Natural killer cell treated with Interleukin-12 subunit alpha and Interleukin-12 subunit beta and Interleukin-15 and Interleukin-18, amount 100 ng/mL, for 72 hours (primary cell): ENCODE results near the gene KLHL2. TPM values are rescaled to one million over a fixed set of nuclear protein-coding genes. Genes with fewer than 3 reads are reported as not detected.

Source experiments
- ATAC-seq, 2 donors: fragments of 150-1000 bp; cut with Tn5 transposase in 1 of 2; sonication (Bioruptor Pico), chemical (Tn5 transposase) in 1 of 2; 2 replicates each; pipeline ENCODE4 v1.10.0; 2021
- DNase-seq: peaks from one replicate; pipeline ENCODE4 v3.0.0; 2022; ENCODE audit warnings: low spot score
- H3K27ac Mint-ChIP-seq, 2 donors: 1 replicate in 1 of 2; 2 replicates in 1 of 2; pipeline ENCODE4 v1.8.0; 2022; ENCODE audit warnings: mixed read lengths in 2 of 2, mild to moderate bottlenecking in 1 of 2, moderate library complexity in 1 of 2
- H3K27me3 Mint-ChIP-seq, 2 donors: 1 replicate in 1 of 2; 2 replicates in 1 of 2; pipeline ENCODE4 v1.8.0; 2022; ENCODE audit warnings: mixed read lengths in 2 of 2
- H3K36me3 Mint-ChIP-seq: one replicate; pipeline ENCODE4 v1.8.0; 2022; ENCODE audit warnings: mixed read lengths
- H3K4me1 Mint-ChIP-seq, 2 donors: 1 replicate in 1 of 2; 2 replicates in 1 of 2; pipeline ENCODE4 v1.8.0; 2022; ENCODE audit warnings: low read depth in 2 of 2, mixed read lengths in 2 of 2, mild to moderate bottlenecking in 1 of 2
- H3K4me3 Mint-ChIP-seq: one replicate; pipeline ENCODE4 v1.8.0; 2022; ENCODE audit warnings: mixed read lengths
- H3K9me3 Mint-ChIP-seq: 2 replicates; pipeline ENCODE4 v1.8.0; 2022; ENCODE audit warnings: mixed read lengths
- total RNA-seq, 2 donors: library from RNA; stranded (reverse); gene quantifications; one replicate each; pipeline ENCODE4 v1.2.3, GENCODE V29; 2022

KLHL2 gene
- total RNA-seq, 2 donors from 2014 or later, result 53.7 to 80.1 TPM

DNA sequence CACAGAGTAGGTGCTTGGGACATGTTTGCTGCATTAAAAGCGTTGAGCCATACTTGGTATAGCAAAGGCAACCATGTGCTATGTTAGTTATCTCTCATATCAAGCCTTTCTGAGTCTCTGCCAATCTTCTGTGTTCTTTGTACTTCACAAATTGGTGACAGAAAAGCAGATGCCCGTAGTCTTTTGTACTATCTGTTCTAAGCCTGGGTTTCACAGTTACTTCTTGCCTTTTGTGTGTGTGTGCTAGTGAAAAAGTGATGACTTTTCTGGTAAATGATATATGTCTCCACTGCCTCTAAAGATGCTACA is 16.1 kb upstream of the KLHL2 start:
- H3K4me1 Mint-ChIP-seq, result no peaks in the 10 kb centered on the region
- H3K27ac Mint-ChIP-seq, result peak overlapping the region in 1 of 2 donors; percentile 12

DNA sequence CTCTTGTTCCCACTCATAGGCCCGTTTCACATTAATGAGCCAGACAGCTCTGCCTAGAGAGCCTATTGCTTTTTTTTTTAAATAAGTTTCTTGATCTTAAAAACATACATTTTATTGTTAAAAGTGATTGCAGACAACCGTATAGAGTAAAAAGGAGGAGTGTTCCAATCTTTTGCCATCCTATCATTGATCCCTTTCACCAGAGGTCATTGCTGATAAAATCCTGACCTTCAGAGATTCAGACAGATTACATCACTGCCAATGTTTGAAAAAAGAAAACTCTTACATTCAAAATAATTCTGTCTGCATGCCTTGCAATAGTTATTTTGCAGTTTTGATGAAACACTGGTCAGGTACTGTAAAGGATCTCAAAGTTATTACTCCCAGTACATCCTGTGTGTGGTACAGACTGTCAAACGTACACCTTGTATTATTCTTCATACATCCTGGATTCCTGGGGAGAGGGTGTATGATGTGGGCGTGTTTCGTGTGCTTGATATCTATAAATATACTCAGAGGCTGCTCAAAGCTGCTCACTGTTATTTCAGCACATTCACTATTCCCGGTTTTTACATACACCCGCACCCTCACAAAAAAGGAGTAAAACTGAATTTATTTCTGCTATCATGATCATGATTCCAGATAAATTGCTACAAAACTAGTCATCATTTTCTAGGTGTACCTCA is 15.4 kb upstream of the KLHL2 start:
- Mint-ChIP-seq H3K27ac (no peak overlapping the region), H3K27me3 (peaks cover 7 to 12% of the 10 kb centered on the region in 2 donors), H3K9me3 (peaks cover 5% of the 10 kb centered on the region), H3K36me3 (no peaks in the 10 kb centered on the region), H3K4me1 (no peaks in the 10 kb centered on the region), H3K4me3 (no peak overlapping the region)
- ATAC-seq (no peak), DNase-seq (no peak)

More for the DNA sequence above, 16.1 kb upstream of the KLHL2 start:
- Mint-ChIP-seq H3K27me3 (peaks cover 7 to 12% of the 10 kb centered on the region in 2 donors), H3K4me3 (no peak overlapping the region), H3K9me3 (peaks cover 5% of the 10 kb centered on the region), H3K36me3 (no peaks in the 10 kb centered on the region)
- no peak for DNase-seq
- ATAC-seq, result no peak

GRCh38 chr4:165192500-165192898 is 14.9 kb upstream of the KLHL2 start:
- DNase-seq, result no peak
- no peak for ATAC-seq
- Mint-ChIP-seq H3K9me3 (peaks cover 5% of the 10 kb centered on the region), H3K27me3 (peaks cover 7 to 12% of the 10 kb centered on the region in 2 donors), H3K4me1 (no peaks in the 10 kb centered on the region), H3K36me3 (no peaks in the 10 kb centered on the region), H3K4me3 (no peak overlapping the region), H3K27ac (no peak overlapping the region)

GRCh38 chr4:165192956-165193355 is 14.4 kb upstream of the KLHL2 start:
- DNase-seq, result no peak
- no peaks in the 10 kb centered on the region for H3K4me1 Mint-ChIP-seq
- H3K4me3 Mint-ChIP-seq, result no peak overlapping the region
- no peak overlapping the region for H3K27ac Mint-ChIP-seq
- H3K36me3 Mint-ChIP-seq, result no peaks in the 10 kb centered on the region
- no peak for ATAC-seq
- peaks cover 5% of the 10 kb centered on the region for H3K9me3 Mint-ChIP-seq
- peaks cover 7 to 14% of the 10 kb centered on the region in 2 donors for H3K27me3 Mint-ChIP-seq

DNA sequence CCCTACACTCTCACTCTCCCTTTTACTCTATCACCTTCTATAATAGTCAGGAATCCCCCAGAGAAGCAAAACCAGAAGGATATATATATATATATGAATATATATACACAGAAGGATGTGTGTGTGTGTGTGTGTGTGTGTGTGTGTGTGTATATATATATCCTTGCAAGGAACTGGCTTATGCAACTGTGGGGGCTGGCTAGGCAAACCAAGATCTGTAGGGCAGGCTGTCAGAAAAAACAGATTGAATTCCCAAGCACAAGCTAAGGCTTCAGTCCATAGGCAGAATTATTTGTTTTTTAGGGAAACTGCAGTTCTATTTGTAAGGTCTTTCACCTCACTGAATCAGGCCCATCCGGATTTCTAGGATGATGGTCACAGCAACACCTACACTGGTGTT is 13.0 kb upstream of the KLHL2 start:
- no peaks in the 10 kb centered on the region for H3K36me3 Mint-ChIP-seq
- no peaks in the 10 kb centered on the region for H3K9me3 Mint-ChIP-seq
- H3K4me1 Mint-ChIP-seq, result no peaks in the 10 kb centered on the region
- no peak overlapping the region for H3K27ac Mint-ChIP-seq
- DNase-seq (no peak), ATAC-seq (no peak)
- H3K27me3 Mint-ChIP-seq, result peaks cover 7 to 8% of the 10 kb centered on the region in 2 donors
- H3K4me3 Mint-ChIP-seq, result no peak overlapping the region

- H3K27me3 Mint-ChIP-seq, result peaks cover 5 to 7% of the 10 kb centered on the region in 2 donors
- DNase-seq (no peak), ATAC-seq (no peak)
- peaks cover 0 to under 1% of the 10 kb centered on the region in 2 donors for H3K4me1 Mint-ChIP-seq
- no peaks in the 10 kb centered on the region for H3K36me3 Mint-ChIP-seq
- H3K9me3 Mint-ChIP-seq, result no peaks in the 10 kb centered on the region
- H3K4me3 Mint-ChIP-seq, result no peak overlapping the region
- H3K27ac Mint-ChIP-seq, result no peak overlapping the region
These were observed 9.0 kb upstream of the KLHL2 start for GRCh38 chr4:165198329-165198728.

DNA sequence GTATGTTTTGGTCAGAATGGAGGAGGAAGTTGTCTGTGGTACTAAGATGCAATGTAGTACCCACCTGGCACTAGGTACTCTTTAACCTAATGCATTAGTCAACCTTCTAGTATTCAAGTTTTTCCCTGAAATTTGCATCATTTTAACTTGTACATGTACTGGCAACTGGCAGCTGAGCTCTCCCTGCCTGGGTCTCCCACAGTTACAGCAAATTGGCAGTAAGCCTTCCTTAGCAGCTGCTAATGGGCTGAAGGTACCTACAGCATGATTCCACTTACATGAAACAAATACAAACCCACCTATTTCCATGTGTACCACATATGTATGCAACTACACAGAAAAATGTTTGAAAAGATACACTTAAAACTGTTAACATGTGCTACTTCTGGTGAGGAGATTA is 8.1 kb upstream of the KLHL2 start:
- peaks cover 1 to 3% of the 10 kb centered on the region in 2 donors for H3K27me3 Mint-ChIP-seq
- H3K4me1 Mint-ChIP-seq, result peaks cover 9 to 10% of the 10 kb centered on the region in 2 donors
- H3K9me3 Mint-ChIP-seq, result no peaks in the 10 kb centered on the region
- ATAC-seq, result no peak
- H3K27ac Mint-ChIP-seq, result no peak overlapping the region
- DNase-seq, result no peak
- no peaks in the 10 kb centered on the region for H3K36me3 Mint-ChIP-seq
- no peak overlapping the region for H3K4me3 Mint-ChIP-seq

DNA sequence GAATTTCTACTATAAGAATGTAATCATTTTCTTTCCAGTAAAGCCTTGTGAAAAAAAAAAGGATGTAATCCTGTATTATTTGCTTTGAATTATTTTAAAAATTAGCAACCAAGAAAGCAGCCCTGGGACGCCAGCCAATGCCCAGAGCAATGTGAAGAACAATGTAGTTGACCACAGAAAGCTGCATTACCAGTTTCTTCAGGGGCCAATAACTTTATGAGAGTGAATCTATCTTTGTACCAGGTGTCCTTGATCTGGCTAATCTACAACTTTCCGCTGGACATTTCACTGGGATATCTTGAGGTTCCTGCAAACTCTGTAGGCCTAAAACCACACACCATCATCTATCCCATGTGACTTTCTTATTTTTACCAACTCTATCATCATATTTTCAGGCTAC is 7.6 kb upstream of the KLHL2 start:
- H3K36me3 Mint-ChIP-seq, result no peaks in the 10 kb centered on the region
- no peak overlapping the region for H3K27ac Mint-ChIP-seq
- DNase-seq, result no peak
- no peaks in the 10 kb centered on the region for H3K9me3 Mint-ChIP-seq
- no peak overlapping the region for H3K4me3 Mint-ChIP-seq
- ATAC-seq, result no peak
- peaks cover 0 to 3% of the 10 kb centered on the region in 2 donors for H3K27me3 Mint-ChIP-seq
- H3K4me1 Mint-ChIP-seq, result peaks cover 11 to 14% of the 10 kb centered on the region in 2 donors

DNA sequence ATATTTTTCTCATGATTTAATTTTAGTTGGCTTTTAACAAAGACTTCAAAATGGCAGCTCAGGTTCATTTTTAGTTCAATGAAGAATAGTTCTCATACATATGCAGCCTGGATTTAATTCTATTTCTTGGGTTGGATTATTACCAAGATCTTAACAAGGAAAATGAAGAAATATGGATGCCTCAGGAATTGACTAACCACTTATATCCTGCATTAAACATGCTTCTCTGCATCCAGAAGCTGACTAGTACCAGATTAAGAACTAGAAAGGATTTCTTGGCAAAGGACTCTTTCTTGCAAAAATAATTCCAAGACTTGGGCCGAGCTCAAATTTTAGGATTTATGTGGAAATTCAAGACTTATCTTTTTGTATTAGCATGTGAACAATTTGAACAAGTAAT is 5.6 kb upstream of the KLHL2 start:
- DNase-seq, result no peak

GRCh38 chr4:165203541-165204461 is 3.6 kb upstream of the KLHL2 start:
- peaks cover 30 to 35% of the 10 kb centered on the region in 2 donors for H3K4me1 Mint-ChIP-seq
- ATAC-seq (no peak), DNase-seq (no peak)
- no peaks in the 10 kb centered on the region for H3K36me3 Mint-ChIP-seq
- H3K9me3 Mint-ChIP-seq, result no peaks in the 10 kb centered on the region
- peak overlapping the region; percentile 76 for H3K4me3 Mint-ChIP-seq
- H3K27ac Mint-ChIP-seq, result peak overlapping the region; percentile 56 to 78
- H3K27me3 Mint-ChIP-seq, result no peaks in the 10 kb centered on the region

More for the DNA sequence above, 5.6 kb upstream of the KLHL2 start:
- no peak for ATAC-seq
- Mint-ChIP-seq H3K27ac (no peak overlapping the region), H3K36me3 (no peaks in the 10 kb centered on the region), H3K4me1 (peaks cover 23 to 30% of the 10 kb centered on the region in 2 donors), H3K27me3 (peaks cover 0 to 3% of the 10 kb centered on the region in 2 donors), H3K4me3 (no peak overlapping the region), H3K9me3 (no peaks in the 10 kb centered on the region)

DNA sequence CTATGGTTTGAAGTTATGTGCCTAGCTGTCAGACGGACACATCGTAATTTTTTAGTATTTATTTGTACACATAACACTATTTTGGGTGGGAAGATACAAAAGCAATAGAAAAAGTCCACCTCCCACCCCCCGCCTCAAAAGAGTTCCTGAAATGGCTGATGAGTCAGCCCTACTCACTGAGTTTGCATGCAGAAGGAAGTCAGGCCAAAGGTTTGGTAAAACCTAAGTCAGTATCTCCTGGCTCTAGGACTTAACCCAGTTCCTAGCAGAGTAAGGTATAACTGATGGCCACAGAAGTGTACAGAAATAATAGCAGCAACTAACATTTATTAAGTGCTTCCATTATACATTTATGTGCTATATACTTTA is 2.9 kb upstream of the KLHL2 start:
- no peaks in the 10 kb centered on the region for H3K9me3 Mint-ChIP-seq
- no peaks in the 10 kb centered on the region for H3K36me3 Mint-ChIP-seq
- peaks cover 35 to 42% of the 10 kb centered on the region in 2 donors for H3K4me1 Mint-ChIP-seq
- peak overlapping the region; percentile 56 to 78 for H3K27ac Mint-ChIP-seq
- DNase-seq (no peak), ATAC-seq (no peak)
- peak overlapping the region; percentile 76 for H3K4me3 Mint-ChIP-seq
- no peaks in the 10 kb centered on the region for H3K27me3 Mint-ChIP-seq

GRCh38 chr4:165207016-165207430 is 338 bp upstream of the KLHL2 start:
- Mint-ChIP-seq H3K4me1 (peaks cover 50 to 62% of the 10 kb centered on the region in 2 donors), H3K27ac (peak overlapping the region; percentile 79 to 84), H3K4me3 (peak overlapping the region; percentile 91), H3K27me3 (no peaks in the 10 kb centered on the region), H3K9me3 (no peaks in the 10 kb centered on the region), H3K36me3 (no peaks in the 10 kb centered on the region)
- no peak for ATAC-seq
- DNase-seq, result no peak

DNA sequence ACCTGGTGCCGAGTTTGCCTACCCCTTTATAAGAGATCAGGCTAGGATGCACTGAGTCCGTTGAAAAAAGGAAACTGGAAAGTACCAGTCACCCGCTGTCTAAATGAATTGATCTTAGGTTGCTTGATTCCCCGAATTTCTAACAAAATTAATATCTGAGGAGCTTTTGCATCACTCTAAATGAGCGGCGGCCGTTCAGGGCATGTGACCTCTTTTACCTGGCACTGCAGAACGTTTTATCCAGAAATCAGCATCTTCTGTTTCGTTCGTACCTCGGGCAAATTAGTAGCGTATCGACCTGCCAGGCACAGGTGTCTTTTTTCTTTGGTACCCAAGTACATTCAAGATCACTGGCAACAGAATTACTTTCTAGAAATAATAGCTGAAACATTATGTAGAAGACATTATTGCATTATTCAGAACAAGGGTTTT is 876 bp downstream of the KLHL2 start:
- peaks cover 3% of the 10 kb centered on the region for H3K36me3 Mint-ChIP-seq
- DNase-seq, result no peak
- H3K27me3 Mint-ChIP-seq, result no peaks in the 10 kb centered on the region
- no peaks in the 10 kb centered on the region for H3K9me3 Mint-ChIP-seq
- peaks cover 60 to 71% of the 10 kb centered on the region in 2 donors for H3K4me1 Mint-ChIP-seq
- peak overlapping the region; percentile 95 for H3K4me3 Mint-ChIP-seq
- ATAC-seq, result no peak
- peak overlapping the region; percentile 84 to 86 for H3K27ac Mint-ChIP-seq

DNA sequence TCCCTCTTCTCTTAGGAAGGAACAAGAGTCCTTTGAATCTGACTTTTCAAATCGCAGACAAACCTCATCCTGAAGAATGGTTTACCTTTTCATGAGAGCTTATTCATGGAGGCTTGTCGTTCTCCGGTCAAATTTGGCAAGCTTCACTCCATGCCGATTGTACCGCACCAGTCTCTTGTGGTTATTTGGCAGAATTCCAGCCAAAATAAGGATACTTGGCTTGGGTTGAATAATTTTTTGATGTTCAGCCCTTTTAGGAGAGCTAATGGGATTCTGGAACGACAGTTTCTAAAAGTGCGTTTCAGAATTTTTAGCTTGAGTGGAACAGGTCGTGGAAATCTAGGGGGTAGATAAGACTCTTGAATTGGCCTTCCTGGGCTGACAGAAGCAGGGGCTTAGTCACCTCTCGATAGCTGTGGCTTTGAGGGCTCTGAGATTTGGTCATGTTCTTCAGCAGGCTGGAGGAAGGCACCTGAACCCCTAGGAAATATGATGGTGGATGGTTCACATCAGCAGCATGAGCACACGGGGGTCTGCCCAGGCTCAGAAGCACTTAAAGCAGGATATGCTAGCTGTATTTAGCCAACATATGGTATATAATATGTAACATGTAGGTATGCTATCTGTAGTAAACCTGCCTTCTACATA is 1.5 kb downstream of the KLHL2 start:
- Mint-ChIP-seq H3K36me3 (peaks cover 8% of the 10 kb centered on the region), H3K4me1 (peaks cover 58 to 71% of the 10 kb centered on the region in 2 donors), H3K27me3 (no peaks in the 10 kb centered on the region), H3K9me3 (peaks cover 3% of the 10 kb centered on the region), H3K4me3 (peak overlapping the region; percentile 95), H3K27ac (peak overlapping the region; percentile 84 to 86)
- no peak for ATAC-seq
- no peak for DNase-seq
